NCI-H1048 (cell line): ENCODE measurements around the gene CX3CL1.
"Not testable (repeated sequence)": the region's sequence is repeated elsewhere in the genome, so short reads cannot be mapped to it uniquely, and the experiment has no call there.

Experiments
- DNase-seq: peaks from one replicate; lab custom pipeline; 2025; lab: John Stamatoyannopoulos, UW

The CX3CL1 gene

GRCh38 chr16:57382535-57383275 lies 10.4 kb downstream of the CX3CL1 start:
- no peak for DNase-seq

- DNase-seq, result no peak
Observed at GRCh38 chr16:57383276-57384247, 11.3 kb downstream of the CX3CL1 start.

GRCh38 chr16:57384248-57385070 lies 12.2 kb downstream of the CX3CL1 start:
- DNase-seq, result no peak

GRCh38 chr16:57385083-57385482 lies 12.8 kb downstream of the CX3CL1 start:
- no peak for DNase-seq

GRCh38 chr16:57386381-57386951 lies 14.2 kb downstream of the CX3CL1 start:
- no peak for DNase-seq

GRCh38 chr16:57387598-57388354 lies 15.5 kb downstream of the CX3CL1 start:
- DNase-seq, result no peak

GRCh38 chr16:57388359-57389086 lies 16.2 kb downstream of the CX3CL1 start:
- DNase-seq, result no peak

GRCh38 chr16:57389087-57389468 lies 16.8 kb downstream of the CX3CL1 start:
- DNase-seq, result no peak

- no peak for DNase-seq
Observed at GRCh38 chr16:57390636-57391295, 18.5 kb downstream of the CX3CL1 start.

GRCh38 chr16:57391300-57391699 lies 19.0 kb downstream of the CX3CL1 start:
- DNase-seq, result no peak

GRCh38 chr16:57391708-57392107 lies 19.4 kb downstream of the CX3CL1 start:
- no peak for DNase-seq

GRCh38 chr16:57392694-57393093 lies 20.4 kb downstream of the CX3CL1 start:
- DNase-seq, result no peak

- DNase-seq, result no peak
Observed at GRCh38 chr16:57394444-57394843, 22.2 kb downstream of the CX3CL1 start.

- DNase-seq, result no peak
Observed at GRCh38 chr16:57395026-57395425, 22.7 kb downstream of the CX3CL1 start.

GRCh38 chr16:57396786-57397185 lies 24.5 kb downstream of the CX3CL1 start:
- no peak for DNase-seq

- not testable (repeated sequence) for DNase-seq
Observed at GRCh38 chr16:57397493-57397892, 25.2 kb downstream of the CX3CL1 start.

GRCh38 chr16:57401943-57402640 lies 29.8 kb downstream of the CX3CL1 start:
- DNase-seq, result no peak

- no peak for DNase-seq
Observed at GRCh38 chr16:57403965-57404817, 31.9 kb downstream of the CX3CL1 start, which contains the start of gene CCL17. Gene CCL17 (plus strand): TSS chr16:57404767. CDS start chr16:57413933, 9,166 bp downstream.
